Mesenchymal stem cell (in vitro differentiated cells and primary cell): ENCODE measurements around the gene IGF2BP2.
A peak's percentile ranks its signal among the peaks of the same experiment; 100 is the strongest.

ENCODE experiments used
- DNase-seq: peaks from one replicate; pipeline ENCODE4 v3.0.0-alpha.2; 2013
- H2AFZ ChIP-seq: one replicate; pipeline ENCODE4 v1.6.1; 2013; ENCODE audit warnings: low read depth, mild to moderate bottlenecking, control low read depth, inconsistent platforms, low read length, moderate library complexity
- H2AK5ac ChIP-seq: 2 replicates; pipeline ENCODE4 v1.6.1; 2013; ENCODE audit warnings: low read length, moderate library complexity, mild to moderate bottlenecking, inconsistent platforms; ENCODE audit not compliant: severe bottlenecking
- H2BK120ac ChIP-seq: one replicate; pipeline ENCODE4 v1.6.1; 2013; ENCODE audit warnings: low read depth, mild to moderate bottlenecking, inconsistent platforms, low read length, moderate library complexity
- H2BK12ac ChIP-seq, 2 experiments: one replicate each; pipeline ENCODE4 v1.6.1; 2013; ENCODE audit warnings: inconsistent platforms in 2 of 2, low read length in 2 of 2, mild to moderate bottlenecking in 2 of 2, moderate library complexity in 2 of 2, control low read depth in 1 of 2
- H2BK15ac ChIP-seq: one replicate; pipeline ENCODE4 v1.6.1; 2013; ENCODE audit warnings: mild to moderate bottlenecking, low read depth, inconsistent platforms; ENCODE audit not compliant: poor library complexity, severe bottlenecking
- H2BK5ac ChIP-seq: 2 replicates; pipeline ENCODE4 v1.6.1; 2013; ENCODE audit warnings: low read depth, mild to moderate bottlenecking, low read length, control low read depth, inconsistent platforms; ENCODE audit not compliant: poor library complexity, severe bottlenecking
- H3K14ac ChIP-seq, 2 experiments: one replicate each; pipeline ENCODE4 v1.6.1; 2013; ENCODE audit warnings: inconsistent platforms in 2 of 2, low read length in 2 of 2, control low read depth in 1 of 2, mild to moderate bottlenecking in 1 of 2, moderate library complexity in 1 of 2
- H3K18ac ChIP-seq, 2 experiments: one replicate each; pipeline ENCODE4 v1.6.1; 2013; ENCODE audit warnings: inconsistent platforms in 2 of 2, low read length in 2 of 2, control low read depth in 1 of 2, low read depth in 1 of 2, mild to moderate bottlenecking in 1 of 2
- H3K23ac ChIP-seq, 2 experiments: one replicate each; pipeline ENCODE4 v1.6.1; 2013; ENCODE audit warnings: inconsistent platforms in 2 of 2, low read length in 2 of 2, mild to moderate bottlenecking in 2 of 2, moderate library complexity in 2 of 2, control low read depth in 1 of 2
- H3K27ac ChIP-seq: 2 replicates; pipeline ENCODE4 v1.5.1; 2013; ENCODE audit warnings: mild to moderate bottlenecking, moderate library complexity, low read length, control low read depth, inconsistent platforms; ENCODE audit not compliant: poor library complexity, severe bottlenecking
- H3K27me3 ChIP-seq, 2 experiments: 2 replicates each; pipeline versions ENCODE4 v1.6.1 to v1.7.0; 2013; ENCODE audit warnings: low read length in 2 of 2, mild to moderate bottlenecking in 2 of 2, moderate library complexity in 2 of 2, control low read depth in 1 of 2, inconsistent platforms in 1 of 2; ENCODE audit not compliant: control insufficient read depth in 1 of 2, insufficient read depth in 1 of 2
- H3K36me3 ChIP-seq, 2 experiments: 2 replicates each; pipeline versions ENCODE4 v1.6.1 to v1.7.0; 2013; ENCODE audit warnings: low read length in 2 of 2, control low read depth in 1 of 2, inconsistent platforms in 1 of 2, low read depth in 1 of 2, mild to moderate bottlenecking in 1 of 2; ENCODE audit not compliant: insufficient read depth in 2 of 2, control insufficient read depth in 1 of 2
- H3K4ac ChIP-seq, 2 experiments: one replicate each; pipeline ENCODE4 v1.6.1; 2013; ENCODE audit warnings: inconsistent platforms in 2 of 2, low read length in 2 of 2, mild to moderate bottlenecking in 2 of 2, moderate library complexity in 2 of 2, control low read depth in 1 of 2, low read depth in 1 of 2
- H3K4me1 ChIP-seq: 2 replicates; pipeline ENCODE4 v1.6.1; 2013; ENCODE audit warnings: low read depth, low read length, control low read depth; ENCODE audit not compliant: control insufficient read depth, insufficient read depth
- H3K4me2 ChIP-seq: 2 replicates; pipeline ENCODE4 v1.6.1; 2013; ENCODE audit warnings: low read length, mild to moderate bottlenecking, inconsistent platforms; ENCODE audit not compliant: poor library complexity, severe bottlenecking
- H3K4me3 ChIP-seq, 2 experiments: 2 replicates each; pipeline versions ENCODE4 v1.5.1 to v1.7.0; 2013; ENCODE audit warnings: low read length in 2 of 2, mild to moderate bottlenecking in 2 of 2, control low read depth in 1 of 2, low read depth in 1 of 2; ENCODE audit not compliant: insufficient read depth in 1 of 2
- H3K79me1 ChIP-seq: replicated peaks from 2 replicates; pipeline ENCODE4 v1.6.1; 2013; ENCODE audit warnings: mild to moderate bottlenecking, control low read depth, low read length, inconsistent platforms; ENCODE audit not compliant: poor library complexity, severe bottlenecking
- H3K9ac ChIP-seq: 2 replicates; pipeline ENCODE4 v1.7.0; 2013; ENCODE audit warnings: mild to moderate bottlenecking, low read length, moderate library complexity
- H3K9me3 ChIP-seq: 2 replicates; pipeline ENCODE4 v1.7.0; 2013; ENCODE audit warnings: mild to moderate bottlenecking, low read length; ENCODE audit not compliant: control insufficient read depth
- H4K8ac ChIP-seq: one replicate; pipeline ENCODE4 v1.6.1; 2013; ENCODE audit warnings: inconsistent platforms, mild to moderate bottlenecking, low read length, moderate library complexity
- H4K91ac ChIP-seq: one replicate; pipeline ENCODE4 v1.6.1; 2013; ENCODE audit warnings: mild to moderate bottlenecking, low read length, inconsistent platforms
- WGBS: methylation state at CpG from one replicate; pipeline ENCODE4 v1.1.7; 2013; ENCODE audit warnings: mixed read lengths; 5-methylcytosine and 5-hydroxymethylcytosine counted together

The IGF2BP2 gene

GRCh38 chr3:185655426-185656320 lies 169.2 kb downstream of the IGF2BP2 start:
- no peak overlapping the region for H3K4me3 ChIP-seq
- no peak overlapping the region for H3K23ac ChIP-seq
- no peak overlapping the region for H2BK5ac ChIP-seq
- no peak overlapping the region for H3K18ac ChIP-seq
- H3K4me2 ChIP-seq = no peak overlapping the region
- H4K8ac ChIP-seq = peak overlapping the region; percentile 35
- H2BK120ac ChIP-seq = no peak overlapping the region
- H3K4me1 ChIP-seq = peaks cover 33% of the 10 kb centered on the region
- H2AFZ ChIP-seq = no peak overlapping the region
- no peak for DNase-seq
- H2BK12ac ChIP-seq = no peak overlapping the region
- peaks cover 36% of the 10 kb centered on the region for H3K79me1 ChIP-seq
- peaks cover 57 to 66% of the 10 kb centered on the region in 2 experiments for H3K36me3 ChIP-seq
- peak overlapping the region; percentile 71 for H3K9ac ChIP-seq
- no peak overlapping the region for H2AK5ac ChIP-seq
- H2BK15ac ChIP-seq = no peak overlapping the region
- peak overlapping the region; percentile 85 for H3K27ac ChIP-seq
- H3K9me3 ChIP-seq = no peaks in the 10 kb centered on the region
- H3K14ac ChIP-seq = no peak overlapping the region
- WGBS = 87% methylated on average over 11 of the region's 12 CpGs
- peak overlapping the region in 1 of 2 experiments; percentile 59 for H3K4ac ChIP-seq
- no peak overlapping the region for H4K91ac ChIP-seq
- H3K27me3 ChIP-seq = no peaks in the 10 kb centered on the region

DNA sequence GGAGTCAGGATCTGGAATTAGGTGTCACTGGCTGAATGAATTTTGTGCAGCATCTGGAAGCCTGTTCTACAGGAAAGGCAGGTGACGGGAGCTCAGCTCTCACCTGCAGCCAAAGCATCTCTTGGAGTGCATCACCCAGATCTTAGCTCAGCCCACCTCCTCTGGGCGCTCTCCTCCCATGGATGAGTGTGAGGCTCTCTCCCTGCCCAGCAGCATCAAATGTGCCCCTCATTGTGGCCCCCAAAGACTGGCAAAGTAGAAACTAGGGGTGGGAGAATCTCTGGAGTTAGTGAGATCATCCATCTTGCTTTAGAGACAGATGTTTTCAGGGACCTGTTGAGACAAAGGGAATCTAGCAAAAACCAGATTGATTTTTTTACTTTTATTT lies 170.1 kb downstream of the IGF2BP2 start:
- Histone ChIP-seq H3K18ac (no peak overlapping the region), H2BK12ac (no peak overlapping the region), H3K9me3 (no peaks in the 10 kb centered on the region), H3K14ac (no peak overlapping the region), H2AK5ac (no peak overlapping the region), H3K79me1 (peaks cover 32% of the 10 kb centered on the region), H4K8ac (no peak overlapping the region), H2BK5ac (no peak overlapping the region), H2AFZ (no peak overlapping the region), H3K36me3 (peaks cover 58 to 59% of the 10 kb centered on the region in 2 experiments), H4K91ac (no peak overlapping the region), H2BK15ac (no peak overlapping the region), H3K27ac (no peak overlapping the region), H3K4me3 (no peak overlapping the region), H3K4ac (no peak overlapping the region), H3K4me1 (peaks cover 29% of the 10 kb centered on the region), H3K9ac (no peak overlapping the region), H3K23ac (no peak overlapping the region), H3K27me3 (no peaks in the 10 kb centered on the region), H2BK120ac (no peak overlapping the region), H3K4me2 (no peak overlapping the region)
- no peak for DNase-seq
- WGBS = 100% methylated on average over 2 of the region's 2 CpGs

DNA sequence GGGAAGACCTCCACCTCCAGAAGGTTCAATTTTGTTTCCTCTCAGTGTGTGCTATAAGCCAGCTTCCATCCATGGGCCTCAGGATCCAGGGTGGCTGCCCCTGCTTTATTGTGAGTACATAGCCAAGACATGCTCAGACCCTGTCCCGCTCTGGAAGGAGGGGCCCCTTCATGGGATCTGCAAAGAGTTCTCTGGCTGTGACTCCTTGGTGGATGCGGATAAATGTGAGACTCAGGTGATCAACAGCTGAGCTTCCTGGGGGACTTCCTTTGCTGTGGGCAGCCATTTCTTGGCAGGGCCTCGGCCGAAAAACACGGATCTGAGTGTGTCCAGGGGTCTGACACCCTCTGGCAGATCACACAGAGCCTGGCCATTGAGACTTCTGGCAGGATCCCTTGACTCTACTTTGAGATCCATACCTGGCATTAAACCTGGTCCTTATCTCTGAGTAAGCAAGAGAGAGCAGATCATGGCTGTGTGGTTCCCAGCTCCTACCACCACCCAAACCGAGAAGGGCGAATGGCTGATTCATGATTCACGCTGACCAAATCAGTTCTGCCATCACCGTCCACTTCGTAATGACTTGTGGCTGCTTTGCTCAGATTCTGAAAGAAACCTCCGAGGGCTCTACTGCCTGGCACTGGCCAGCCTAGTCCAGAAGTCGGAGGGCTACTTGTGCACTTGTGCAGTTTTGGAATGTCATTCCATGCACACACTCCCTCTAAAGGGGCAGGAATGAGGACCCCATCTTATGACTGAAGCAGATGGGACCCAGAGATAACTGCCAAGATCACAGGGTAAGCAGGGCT lies 170.7 kb downstream of the IGF2BP2 start:
- H3K79me1 ChIP-seq = peaks cover 37% of the 10 kb centered on the region
- H2BK12ac ChIP-seq = no peak overlapping the region
- no peak overlapping the region for H4K91ac ChIP-seq
- over 99% methylated on average over 12 of the region's 12 CpGs for WGBS
- no peaks in the 10 kb centered on the region for H3K27me3 ChIP-seq
- peaks cover 61 to 64% of the 10 kb centered on the region in 2 experiments for H3K36me3 ChIP-seq
- H2BK15ac ChIP-seq = no peak overlapping the region
- H3K9ac ChIP-seq = no peak overlapping the region
- H3K14ac ChIP-seq = no peak overlapping the region
- no peak for DNase-seq
- no peak overlapping the region for H2BK5ac ChIP-seq
- H3K18ac ChIP-seq = no peak overlapping the region
- no peak overlapping the region for H3K4ac ChIP-seq
- H3K9me3 ChIP-seq = no peaks in the 10 kb centered on the region
- no peak overlapping the region for H3K4me3 ChIP-seq
- no peak overlapping the region for H2BK120ac ChIP-seq
- no peak overlapping the region for H4K8ac ChIP-seq
- H2AFZ ChIP-seq = no peak overlapping the region
- H3K23ac ChIP-seq = no peak overlapping the region
- H3K4me2 ChIP-seq = no peak overlapping the region
- no peak overlapping the region for H3K27ac ChIP-seq
- H3K4me1 ChIP-seq = peaks cover 32% of the 10 kb centered on the region
- H2AK5ac ChIP-seq = no peak overlapping the region

DNA sequence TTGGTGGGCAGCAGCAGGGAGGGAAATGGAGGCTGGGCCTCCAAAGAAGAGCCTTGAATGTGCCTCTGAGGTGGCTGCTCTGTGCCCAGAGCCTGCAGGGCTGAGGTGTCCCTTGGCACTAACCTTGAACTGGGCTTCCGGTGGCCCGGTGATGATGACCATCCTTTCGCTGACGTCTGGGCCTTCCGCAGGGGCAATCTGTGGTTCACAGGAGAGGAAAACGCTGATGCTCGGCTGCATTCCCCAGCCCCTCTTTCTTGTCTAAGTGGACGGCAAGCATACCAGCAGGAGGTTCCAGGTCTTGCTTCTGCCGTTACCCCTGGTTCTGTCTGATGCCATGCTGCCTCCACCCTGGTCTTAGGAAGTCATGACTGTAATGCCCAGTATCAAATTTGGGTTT lies 172.9 kb downstream of the IGF2BP2 start:
- WGBS = 96% methylated on average over 9 of the region's 9 CpGs
- H2BK15ac ChIP-seq = no peak overlapping the region

More for the DNA sequence above, 172.9 kb downstream of the IGF2BP2 start:
- Histone ChIP-seq H3K23ac (no peak overlapping the region), H3K9me3 (no peaks in the 10 kb centered on the region), H3K4me2 (no peak overlapping the region), H2BK120ac (no peak overlapping the region), H3K27me3 (no peaks in the 10 kb centered on the region), H3K9ac (no peak overlapping the region), H3K18ac (no peak overlapping the region), H3K4me1 (peaks cover 22% of the 10 kb centered on the region), H3K27ac (no peak overlapping the region), H2AFZ (no peak overlapping the region), H2AK5ac (no peak overlapping the region), H2BK5ac (no peak overlapping the region), H2BK12ac (no peak overlapping the region), H4K91ac (peak overlapping the region; percentile 4), H4K8ac (no peak overlapping the region), H3K14ac (no peak overlapping the region), H3K4me3 (no peak overlapping the region), H3K79me1 (peaks cover 35% of the 10 kb centered on the region), H3K36me3 (peaks cover 66 to 69% of the 10 kb centered on the region in 2 experiments), H3K4ac (no peak overlapping the region)
- no peak for DNase-seq
